ENCODE results near the gene RAC2.

RAC2 gene

GRCh38 chr22:37207981-37208380 lies 36.1 kb downstream of the RAC2 start:
- no peak for TF ChIP-seq CTCF (IDR thresholded peaks at IDR 0.05; ENCODE audit: control insufficient read depth, extremely low read depth, insufficient read depth)
- DNase-seq (ENCODE audit: low read depth): no peak
- no peak overlapping the region for H3K4me3 ChIP-seq (ENCODE audit: low read depth, low read length)

GRCh38 chr22:37206841-37207821 lies 36.9 kb downstream of the RAC2 start:
- no peak overlapping the region for H3K4me3 ChIP-seq (ENCODE audit: low read depth, low read length)
- no peak for TF ChIP-seq CTCF (IDR thresholded peaks at IDR 0.05; ENCODE audit: control insufficient read depth, extremely low read depth, insufficient read depth)
- no peak for DNase-seq (ENCODE audit: low read depth)

GRCh38 chr22:37206118-37206840 lies 37.8 kb downstream of the RAC2 start:
- no peak for TF ChIP-seq CTCF (IDR thresholded peaks at IDR 0.05; ENCODE audit: control insufficient read depth, extremely low read depth, insufficient read depth)
- no peak for DNase-seq (ENCODE audit: low read depth)
- no peak overlapping the region for H3K4me3 ChIP-seq (ENCODE audit: low read depth, low read length)

- TF ChIP-seq CTCF (IDR thresholded peaks at IDR 0.05; ENCODE audit: control insufficient read depth, extremely low read depth, insufficient read depth): no peak
- DNase-seq (ENCODE audit: low read depth): no peak
- H3K4me3 ChIP-seq (ENCODE audit: low read depth, low read length): no peak overlapping the region
Measured at GRCh38 chr22:37205046-37205445, 39.0 kb downstream of the RAC2 start.

- no peak for DNase-seq (ENCODE audit: low read depth)
- no peak for TF ChIP-seq CTCF (IDR thresholded peaks at IDR 0.05; ENCODE audit: control insufficient read depth, extremely low read depth, insufficient read depth)
- no peak overlapping the region for H3K4me3 ChIP-seq (ENCODE audit: low read depth, low read length)
Measured at GRCh38 chr22:37204045-37204655, 39.9 kb downstream of the RAC2 start.

GRCh38 chr22:37203354-37204044 lies 40.6 kb downstream of the RAC2 start:
- H3K4me3 ChIP-seq (ENCODE audit: low read depth, low read length): no peak overlapping the region
- no peak for TF ChIP-seq CTCF (IDR thresholded peaks at IDR 0.05; ENCODE audit: control insufficient read depth, extremely low read depth, insufficient read depth)
- no peak for DNase-seq (ENCODE audit: low read depth)

Data from LNCaP clone FGC (cell line).